ENCODE data around the gene DMTF1.
A peak's percentile ranks its signal among the peaks of the same experiment; 100 is the strongest.

The DMTF1 gene

GRCh38 chr7:87220734-87221215 lies 68.5 kb downstream of the DMTF1 start:
- Histone ChIP-seq H4K8ac (ENCODE audit: low read length) (no peak overlapping the region), H3K23ac (ENCODE audit: low read length in 2 of 2) (no peak overlapping the region), H3K18ac (ENCODE audit: low read depth in 1 of 2, low read length in 2 of 2) (no peak overlapping the region), H3K4me1 (ENCODE audit: control insufficient read depth, insufficient read depth, low read depth, low read length) (peaks cover 15% of the 10 kb centered on the region), H3K4me2 (ENCODE audit: low read length, poor library complexity, severe bottlenecking) (peak overlapping the region; percentile 85), H2BK12ac (ENCODE audit: low read length in 2 of 2) (no peak overlapping the region), H2AFZ (ENCODE audit: low read depth, low read length) (peak overlapping the region; percentile 19), H2BK5ac (ENCODE audit: low read depth, low read length, poor library complexity, severe bottlenecking) (no peak overlapping the region), H2BK120ac (ENCODE audit: low read depth, low read length) (no peak overlapping the region), H3K4me3 (ENCODE audit: insufficient read depth in 1 of 2, low read depth in 1 of 2, low read length in 2 of 2) (peak overlapping the region; percentile 70 to 95), H3K9me3 (ENCODE audit: control insufficient read depth, low read length) (no peaks in the 10 kb centered on the region), H3K79me1 (replicated peaks; ENCODE audit: low read length, poor library complexity, severe bottlenecking) (peaks cover 5% of the 10 kb centered on the region), H3K27me3 (ENCODE audit: control insufficient read depth in 1 of 2, insufficient read depth in 1 of 2, low read length in 2 of 2) (peaks cover 4 to 10% of the 10 kb centered on the region in 2 experiments), H2BK15ac (ENCODE audit: low read depth, poor library complexity, severe bottlenecking) (no peak overlapping the region), H3K4ac (ENCODE audit: low read depth in 1 of 2, low read length in 2 of 2) (no peak overlapping the region), H4K91ac (ENCODE audit: low read length) (no peak overlapping the region), H3K27ac (ENCODE audit: low read length, poor library complexity, severe bottlenecking) (no peak overlapping the region), H3K36me3 (ENCODE audit: control insufficient read depth in 1 of 2, insufficient read depth in 2 of 2, low read depth in 1 of 2, low read length in 2 of 2) (no peaks in the 10 kb centered on the region), H2AK5ac (ENCODE audit: low read length, severe bottlenecking) (no peak overlapping the region), H3K14ac (ENCODE audit: low read length in 2 of 2) (no peak overlapping the region), H3K9ac (ENCODE audit: low read length) (peak overlapping the region; percentile 92)
- 35% methylated on average over 16 of the region's 17 CpGs for WGBS
- peak; percentile 28 for DNase-seq

GRCh38 chr7:87223666-87224065 lies 71.4 kb downstream of the DMTF1 start:
- Histone ChIP-seq H4K91ac (ENCODE audit: low read length) (no peak overlapping the region), H3K4me3 (ENCODE audit: insufficient read depth in 1 of 2, low read depth in 1 of 2, low read length in 2 of 2) (no peak overlapping the region), H2AK5ac (ENCODE audit: low read length, severe bottlenecking) (no peak overlapping the region), H2BK120ac (ENCODE audit: low read depth, low read length) (no peak overlapping the region), H4K8ac (ENCODE audit: low read length) (no peak overlapping the region), H3K4ac (ENCODE audit: low read depth in 1 of 2, low read length in 2 of 2) (no peak overlapping the region), H2AFZ (ENCODE audit: low read depth, low read length) (no peak overlapping the region), H3K4me2 (ENCODE audit: low read length, poor library complexity, severe bottlenecking) (no peak overlapping the region), H3K14ac (ENCODE audit: low read length in 2 of 2) (no peak overlapping the region), H3K9ac (ENCODE audit: low read length) (no peak overlapping the region), H3K4me1 (ENCODE audit: control insufficient read depth, insufficient read depth, low read depth, low read length) (peaks cover 6% of the 10 kb centered on the region), H3K27me3 (ENCODE audit: control insufficient read depth in 1 of 2, insufficient read depth in 1 of 2, low read length in 2 of 2) (peaks cover 4 to 10% of the 10 kb centered on the region in 2 experiments), H2BK5ac (ENCODE audit: low read depth, low read length, poor library complexity, severe bottlenecking) (no peak overlapping the region), H2BK15ac (ENCODE audit: low read depth, poor library complexity, severe bottlenecking) (no peak overlapping the region), H2BK12ac (ENCODE audit: low read length in 2 of 2) (no peak overlapping the region), H3K9me3 (ENCODE audit: control insufficient read depth, low read length) (no peaks in the 10 kb centered on the region), H3K79me1 (replicated peaks; ENCODE audit: low read length, poor library complexity, severe bottlenecking) (peaks cover 4% of the 10 kb centered on the region), H3K36me3 (ENCODE audit: control insufficient read depth in 1 of 2, insufficient read depth in 2 of 2, low read depth in 1 of 2, low read length in 2 of 2) (no peaks in the 10 kb centered on the region), H3K18ac (ENCODE audit: low read depth in 1 of 2, low read length in 2 of 2) (no peak overlapping the region), H3K23ac (ENCODE audit: low read length in 2 of 2) (no peak overlapping the region), H3K27ac (ENCODE audit: low read length, poor library complexity, severe bottlenecking) (no peak overlapping the region)
- DNase-seq = peak; percentile 14
- WGBS = no CpG with 5 or more reads among the region's 1 CpG

GRCh38 chr7:87225696-87226095 lies 73.4 kb downstream of the DMTF1 start:
- 58% methylated on average over 1 of the region's 1 CpG for WGBS

DNA sequence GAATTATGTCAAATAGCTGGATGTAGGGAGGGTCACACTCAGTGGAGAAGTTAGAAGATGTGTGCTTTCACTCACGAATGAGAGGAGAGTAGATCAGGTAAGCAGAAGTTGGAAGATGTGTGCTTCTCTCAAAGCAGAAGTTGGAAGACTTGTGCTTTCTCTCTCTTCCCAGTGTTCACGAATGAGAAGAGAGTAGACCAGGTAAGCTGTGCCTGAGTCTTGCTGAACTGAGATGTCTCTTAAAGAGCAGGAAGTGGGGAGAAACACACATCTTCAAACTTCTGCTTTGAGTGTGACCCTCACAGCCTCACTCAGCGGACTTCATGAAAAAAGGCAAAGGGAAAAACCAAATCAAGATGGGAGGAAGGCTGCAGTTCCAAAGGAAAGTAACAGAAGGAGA lies 74.2 kb downstream of the DMTF1 start:
- no peak overlapping the region for H2BK12ac ChIP-seq (ENCODE audit: low read length in 2 of 2)
- no peak overlapping the region for H2BK120ac ChIP-seq (ENCODE audit: low read depth, low read length)
- H2BK5ac ChIP-seq (ENCODE audit: low read depth, low read length, poor library complexity, severe bottlenecking) = no peak overlapping the region
- H3K4ac ChIP-seq (ENCODE audit: low read depth in 1 of 2, low read length in 2 of 2) = no peak overlapping the region
- no peak overlapping the region for H3K18ac ChIP-seq (ENCODE audit: low read depth in 1 of 2, low read length in 2 of 2)
- H3K9me3 ChIP-seq (ENCODE audit: control insufficient read depth, low read length) = no peaks in the 10 kb centered on the region
- peaks cover 4 to 17% of the 10 kb centered on the region in 2 experiments for H3K27me3 ChIP-seq (ENCODE audit: control insufficient read depth in 1 of 2, insufficient read depth in 1 of 2, low read length in 2 of 2)
- H3K14ac ChIP-seq (ENCODE audit: low read length in 2 of 2) = no peak overlapping the region
- H3K27ac ChIP-seq (ENCODE audit: low read length, poor library complexity, severe bottlenecking) = no peak overlapping the region
- no peak overlapping the region for H3K4me2 ChIP-seq (ENCODE audit: low read length, poor library complexity, severe bottlenecking)
- H3K4me1 ChIP-seq (ENCODE audit: control insufficient read depth, insufficient read depth, low read depth, low read length) = peaks cover 2% of the 10 kb centered on the region
- H4K8ac ChIP-seq (ENCODE audit: low read length) = no peak overlapping the region
- H2BK15ac ChIP-seq (ENCODE audit: low read depth, poor library complexity, severe bottlenecking) = no peak overlapping the region
- H3K79me1 ChIP-seq (replicated peaks; ENCODE audit: low read length, poor library complexity, severe bottlenecking) = no peaks in the 10 kb centered on the region
- no peak for DNase-seq
- no peak overlapping the region for H3K4me3 ChIP-seq (ENCODE audit: insufficient read depth in 1 of 2, low read depth in 1 of 2, low read length in 2 of 2)
- WGBS = 68% methylated on average over 3 of the region's 3 CpGs
- no peak overlapping the region for H2AK5ac ChIP-seq (ENCODE audit: low read length, severe bottlenecking)
- no peak overlapping the region for H2AFZ ChIP-seq (ENCODE audit: low read depth, low read length)
- no peak overlapping the region for H3K23ac ChIP-seq (ENCODE audit: low read length in 2 of 2)
- H4K91ac ChIP-seq (ENCODE audit: low read length) = no peak overlapping the region
- no peaks in the 10 kb centered on the region for H3K36me3 ChIP-seq (ENCODE audit: control insufficient read depth in 1 of 2, insufficient read depth in 2 of 2, low read depth in 1 of 2, low read length in 2 of 2)
- no peak overlapping the region for H3K9ac ChIP-seq (ENCODE audit: low read length)

More at GRCh38 chr7:87225696-87226095, 73.4 kb downstream of the DMTF1 start:
- Histone ChIP-seq H3K4me2 (ENCODE audit: low read length, poor library complexity, severe bottlenecking) (no peak overlapping the region), H3K9me3 (ENCODE audit: control insufficient read depth, low read length) (no peaks in the 10 kb centered on the region), H3K27ac (ENCODE audit: low read length, poor library complexity, severe bottlenecking) (no peak overlapping the region), H2BK120ac (ENCODE audit: low read depth, low read length) (no peak overlapping the region), H2BK5ac (ENCODE audit: low read depth, low read length, poor library complexity, severe bottlenecking) (no peak overlapping the region), H2BK12ac (ENCODE audit: low read length in 2 of 2) (no peak overlapping the region), H3K4me1 (ENCODE audit: control insufficient read depth, insufficient read depth, low read depth, low read length) (peaks cover 4% of the 10 kb centered on the region), H3K4me3 (ENCODE audit: insufficient read depth in 1 of 2, low read depth in 1 of 2, low read length in 2 of 2) (no peak overlapping the region), H2BK15ac (ENCODE audit: low read depth, poor library complexity, severe bottlenecking) (no peak overlapping the region), H2AFZ (ENCODE audit: low read depth, low read length) (no peak overlapping the region), H3K9ac (ENCODE audit: low read length) (no peak overlapping the region), H3K18ac (ENCODE audit: low read depth in 1 of 2, low read length in 2 of 2) (no peak overlapping the region), H3K27me3 (ENCODE audit: control insufficient read depth in 1 of 2, insufficient read depth in 1 of 2, low read length in 2 of 2) (peaks cover 4 to 10% of the 10 kb centered on the region in 2 experiments), H3K79me1 (replicated peaks; ENCODE audit: low read length, poor library complexity, severe bottlenecking) (peaks cover under 1% of the 10 kb centered on the region), H3K4ac (ENCODE audit: low read depth in 1 of 2, low read length in 2 of 2) (no peak overlapping the region), H3K14ac (ENCODE audit: low read length in 2 of 2) (no peak overlapping the region), H3K36me3 (ENCODE audit: control insufficient read depth in 1 of 2, insufficient read depth in 2 of 2, low read depth in 1 of 2, low read length in 2 of 2) (no peaks in the 10 kb centered on the region), H4K91ac (ENCODE audit: low read length) (no peak overlapping the region), H3K23ac (ENCODE audit: low read length in 2 of 2) (no peak overlapping the region), H4K8ac (ENCODE audit: low read length) (no peak overlapping the region), H2AK5ac (ENCODE audit: low read length, severe bottlenecking) (no peak overlapping the region)
- DNase-seq = peak; percentile 21

Data from mesenchymal stem cell (in vitro differentiated cells and primary cell).